HepG2 (cell line): ENCODE measurements around the gene CAVIN1. TPM values are rescaled to one million over a fixed set of nuclear protein-coding genes. Genes with fewer than 3 reads are reported as not detected.

Experiments used
- ATF7-NPFF ChIP-seq: sonication (generic); formaldehyde crosslinking; IDR thresholded peaks from 2 replicates; pipeline ENCODE4 v1.8.1; 2023; ENCODE audit warnings: mild to moderate bottlenecking, low read depth, missing genetic modification reagents, moderate library complexity
- JDP2 ChIP-seq: sonication (generic); formaldehyde crosslinking; IDR thresholded peaks from 2 replicates; pipeline ENCODE4 v1.8.1; 2022; ENCODE audit warnings: missing genetic modification reagents, borderline replicate concordance
- KAT8 ChIP-seq: IDR thresholded peaks from 2 replicates; pipeline ENCODE4 v1.6.1; 2016; ENCODE audit warnings: missing genetic modification reagents, missing compliant biosample characterization
- NFIC ChIP-seq: IDR thresholded peaks from 2 replicates; pipeline ENCODE4 v1.6.1; 2012; ENCODE audit warnings: mild to moderate bottlenecking, low read length, inconsistent platforms
- PAX8 ChIP-seq: sonication (generic); formaldehyde crosslinking; IDR thresholded peaks from 2 replicates; pipeline ENCODE4 v1.8.0; 2022; ENCODE audit warnings: mild to moderate bottlenecking, missing genetic modification reagents, borderline replicate concordance
- SIN3A ChIP-seq: IDR thresholded peaks from 2 replicates; pipeline ENCODE4 v1.6.1; 2011; ENCODE audit warnings: low read depth, mild to moderate bottlenecking, control low read depth, low read length, borderline replicate concordance
- STAT5B ChIP-seq: sonication (generic); formaldehyde crosslinking; IDR thresholded peaks from 2 replicates; pipeline ENCODE4 v1.4.0; 2020; ENCODE audit warnings: missing genetic modification reagents
- ZFYVE20 ChIP-seq: sonication (generic); formaldehyde crosslinking; IDR thresholded peaks from 2 replicates; pipeline ENCODE4 v1.8.0; 2023; ENCODE audit warnings: low read depth, mild to moderate bottlenecking, moderate library complexity, missing genetic modification reagents, borderline replicate concordance
- ZNF235 ChIP-seq: sonication (generic); formaldehyde crosslinking; IDR thresholded peaks from 2 replicates; pipeline ENCODE4 v1.8.1; 2023; ENCODE audit warnings: mild to moderate bottlenecking, missing genetic modification reagents, borderline replicate concordance
- ZNF496 ChIP-seq: sonication (generic); formaldehyde crosslinking; IDR thresholded peaks from 2 replicates; pipeline ENCODE4 v1.8.1; 2023; ENCODE audit warnings: mild to moderate bottlenecking, moderate library complexity, missing genetic modification reagents; ENCODE audit not compliant: insufficient replicate concordance
- ZNF569 ChIP-seq: sonication (generic); formaldehyde crosslinking; IDR thresholded peaks from 2 replicates; pipeline ENCODE4 v1.5.0; 2020; ENCODE audit warnings: mild to moderate bottlenecking, missing genetic modification reagents, moderate library complexity, borderline replicate concordance
- ZNF772 ChIP-seq: sonication (generic); formaldehyde crosslinking; IDR thresholded peaks from 2 replicates; pipeline ENCODE4 v1.5.0; 2020; ENCODE audit warnings: mild to moderate bottlenecking, missing genetic modification reagents
- polyA plus RNA-seq, 8 experiments: library from polyadenylated mRNA; depleted of rRNA in 3 of 8; stranded (reverse) in 7 of 8; unstranded in 1 of 8; fragments of >200 nt; fragmentation: Illumina TruSeq in 4 of 8; extraction: Trizol in 4 of 8; gene quantifications; 2 replicates each; pipeline versions ENCODE4 v1.2.1 to v1.2.3, GENCODE V29; 2011 to 2016; ENCODE audit warnings: low read depth in 4 of 8, missing spikeins in 1 of 8, mixed read lengths in 1 of 8; ENCODE audit not compliant: insufficient read depth in 1 of 8
- total RNA-seq, 5 experiments: library from RNA; depleted of rRNA; stranded (reverse); fragments of >200 nt; fragmentation: Illumina TruSeq; extraction: Trizol; gene quantifications; 2 replicates each; pipeline ENCODE4 v1.2.3, GENCODE V29; 2016; ENCODE audit warnings: low read depth in 1 of 5
- TF ChIP-seq, protein P1 (sequence below): sonication (generic); formaldehyde crosslinking; IDR thresholded peaks from 2 replicates; pipeline ENCODE4 v1.4.0; 2020; ENCODE audit warnings: low read depth, missing genetic modification reagents
- TF ChIP-seq, protein P2 (sequence below): sonication (generic); formaldehyde crosslinking; IDR thresholded peaks from 2 replicates; pipeline ENCODE4 v1.5.1; 2020; ENCODE audit warnings: mild to moderate bottlenecking, missing genetic modification reagents, moderate library complexity
- TF ChIP-seq, protein P3 (sequence below): sonication (generic); formaldehyde crosslinking; IDR thresholded peaks from 2 replicates; pipeline ENCODE4 v1.5.1; 2020; ENCODE audit warnings: mild to moderate bottlenecking, moderate library complexity, missing genetic modification reagents
- TF ChIP-seq, protein P4 (sequence below): IDR thresholded peaks from 2 replicates; pipeline ENCODE4 v1.6.1; 2016; ENCODE audit warnings: missing compliant biosample characterization, missing genetic modification reagents, borderline replicate concordance
- TF ChIP-seq, protein P5 (sequence below): sonication (generic); formaldehyde crosslinking; IDR thresholded peaks from 2 replicates; pipeline ENCODE4 v1.4.0; 2020; ENCODE audit warnings: mild to moderate bottlenecking, missing genetic modification reagents

CAVIN1 gene
- total and polyA plus RNA-seq, 2 of the 13 experiments (the other 11 are each of a cell fraction or from before 2014, with no cell fraction given): 15.9 to 25.5 TPM

DNA sequence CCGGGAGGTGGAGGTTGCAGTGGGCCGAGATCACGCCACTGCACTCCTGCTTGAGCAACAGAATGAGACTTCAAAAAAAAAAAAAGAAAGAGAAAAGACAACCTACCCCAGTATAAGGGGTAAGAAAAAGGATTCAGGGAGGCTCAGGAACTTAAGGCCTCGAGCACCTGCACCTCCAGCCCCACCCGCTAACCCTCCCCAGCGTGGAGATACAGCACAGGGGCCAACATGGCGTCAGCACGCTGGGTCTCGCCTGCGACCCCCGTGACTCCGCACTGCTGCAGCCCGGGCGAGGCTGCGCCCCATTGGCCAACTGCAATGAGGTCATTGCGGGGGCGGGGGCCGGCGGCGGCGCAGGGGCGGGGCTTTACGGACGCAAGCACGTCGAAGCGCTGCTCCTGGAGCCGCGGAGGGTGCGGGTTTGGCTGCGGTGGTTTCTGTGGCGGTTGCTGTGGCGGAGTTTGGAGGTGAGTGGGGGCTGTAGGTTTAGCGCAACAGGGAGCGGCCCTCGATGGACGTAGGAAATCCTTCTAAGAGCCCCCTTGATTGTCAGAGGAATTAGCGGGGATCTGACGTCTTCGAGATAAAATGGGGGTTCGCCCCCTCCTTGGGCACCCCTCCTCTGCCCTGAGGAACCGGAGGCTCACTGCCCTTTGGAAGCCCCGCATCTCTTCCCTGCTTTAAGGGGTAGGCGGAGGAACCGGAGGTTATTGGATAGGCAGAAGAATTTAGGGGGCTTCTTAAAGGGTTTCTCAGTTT is 35.6 kb upstream of the CAVIN1 start, which contains the start of gene ATP6V0A1 (continued):
- TF ChIP-seq, protein P1, sequence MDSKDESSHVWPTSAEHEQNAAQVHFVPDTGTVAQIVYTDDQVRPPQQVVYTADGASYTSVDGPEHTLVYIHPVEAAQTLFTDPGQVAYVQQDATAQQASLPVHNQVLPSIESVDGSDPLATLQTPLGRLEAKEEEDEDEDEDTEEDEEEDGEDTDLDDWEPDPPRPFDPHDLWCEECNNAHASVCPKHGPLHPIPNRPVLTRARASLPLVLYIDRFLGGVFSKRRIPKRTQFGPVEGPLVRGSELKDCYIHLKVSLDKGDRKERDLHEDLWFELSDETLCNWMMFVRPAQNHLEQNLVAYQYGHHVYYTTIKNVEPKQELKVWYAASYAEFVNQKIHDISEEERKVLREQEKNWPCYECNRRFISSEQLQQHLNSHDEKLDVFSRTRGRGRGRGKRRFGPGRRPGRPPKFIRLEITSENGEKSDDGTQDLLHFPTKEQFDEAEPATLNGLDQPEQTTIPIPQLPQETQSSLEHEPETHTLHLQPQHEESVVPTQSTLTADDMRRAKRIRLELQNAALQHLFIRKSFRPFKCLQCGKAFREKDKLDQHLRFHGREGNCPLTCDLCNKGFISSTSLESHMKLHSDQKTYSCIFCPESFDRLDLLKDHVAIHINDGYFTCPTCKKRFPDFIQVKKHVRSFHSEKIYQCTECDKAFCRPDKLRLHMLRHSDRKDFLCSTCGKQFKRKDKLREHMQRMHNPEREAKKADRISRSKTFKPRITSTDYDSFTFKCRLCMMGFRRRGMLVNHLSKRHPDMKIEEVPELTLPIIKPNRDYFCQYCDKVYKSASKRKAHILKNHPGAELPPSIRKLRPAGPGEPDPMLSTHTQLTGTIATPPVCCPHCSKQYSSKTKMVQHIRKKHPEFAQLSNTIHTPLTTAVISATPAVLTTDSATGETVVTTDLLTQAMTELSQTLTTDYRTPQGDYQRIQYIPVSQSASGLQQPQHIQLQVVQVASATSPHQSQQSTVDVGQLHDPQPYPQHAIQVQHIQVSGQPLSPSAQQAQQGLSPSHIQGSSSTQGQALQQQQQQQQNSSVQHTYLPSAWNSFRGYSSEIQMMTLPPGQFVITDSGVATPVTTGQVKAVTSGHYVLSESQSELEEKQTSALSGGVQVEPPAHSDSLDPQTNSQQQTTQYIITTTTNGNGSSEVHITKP (CRISPR knock-in tag): peak; percentile 83; the same call in 1 of the 2 replicates
- TF ChIP-seq, protein P2, sequence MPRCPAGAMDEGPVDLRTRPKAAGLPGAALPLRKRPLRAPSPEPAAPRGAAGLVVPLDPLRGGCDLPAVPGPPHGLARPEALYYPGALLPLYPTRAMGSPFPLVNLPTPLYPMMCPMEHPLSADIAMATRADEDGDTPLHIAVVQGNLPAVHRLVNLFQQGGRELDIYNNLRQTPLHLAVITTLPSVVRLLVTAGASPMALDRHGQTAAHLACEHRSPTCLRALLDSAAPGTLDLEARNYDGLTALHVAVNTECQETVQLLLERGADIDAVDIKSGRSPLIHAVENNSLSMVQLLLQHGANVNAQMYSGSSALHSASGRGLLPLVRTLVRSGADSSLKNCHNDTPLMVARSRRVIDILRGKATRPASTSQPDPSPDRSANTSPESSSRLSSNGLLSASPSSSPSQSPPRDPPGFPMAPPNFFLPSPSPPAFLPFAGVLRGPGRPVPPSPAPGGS (CRISPR knock-in tag): peak; percentile 65; the same call in 1 of the 2 replicates
- TF ChIP-seq SIN3A (peak; percentile 51; the same call in 1 of the 2 replicates), ATF7-NPFF (CRISPR knock-in tag) (peak; percentile 91), ZNF569 (CRISPR knock-in tag) (no peak), JDP2 (CRISPR knock-in tag) (no peak), ZFYVE20 (CRISPR knock-in tag) (no peak), STAT5B (CRISPR knock-in tag) (0 out of 2 replicates have a peak, but pooled peaks have one; percentile 37), ZNF235 (CRISPR knock-in tag) (no peak; the same call in 1 of the 2 replicates), ZNF772 (CRISPR knock-in tag) (peak; percentile 41; the same call in 1 of the 2 replicates), ZNF496 (CRISPR knock-in tag) (no peak), PAX8 (no peak), KAT8 (CRISPR knock-in tag) (peak; percentile 47; the same call in 1 of the 2 replicates), NFIC (no peak)
- TF ChIP-seq, protein P3, sequence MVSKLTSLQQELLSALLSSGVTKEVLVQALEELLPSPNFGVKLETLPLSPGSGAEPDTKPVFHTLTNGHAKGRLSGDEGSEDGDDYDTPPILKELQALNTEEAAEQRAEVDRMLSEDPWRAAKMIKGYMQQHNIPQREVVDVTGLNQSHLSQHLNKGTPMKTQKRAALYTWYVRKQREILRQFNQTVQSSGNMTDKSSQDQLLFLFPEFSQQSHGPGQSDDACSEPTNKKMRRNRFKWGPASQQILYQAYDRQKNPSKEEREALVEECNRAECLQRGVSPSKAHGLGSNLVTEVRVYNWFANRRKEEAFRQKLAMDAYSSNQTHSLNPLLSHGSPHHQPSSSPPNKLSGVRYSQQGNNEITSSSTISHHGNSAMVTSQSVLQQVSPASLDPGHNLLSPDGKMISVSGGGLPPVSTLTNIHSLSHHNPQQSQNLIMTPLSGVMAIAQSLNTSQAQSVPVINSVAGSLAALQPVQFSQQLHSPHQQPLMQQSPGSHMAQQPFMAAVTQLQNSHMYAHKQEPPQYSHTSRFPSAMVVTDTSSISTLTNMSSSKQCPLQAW (CRISPR knock-in tag): peak; percentile 44; the same call in 1 of the 2 replicates
- TF ChIP-seq, protein P4, sequence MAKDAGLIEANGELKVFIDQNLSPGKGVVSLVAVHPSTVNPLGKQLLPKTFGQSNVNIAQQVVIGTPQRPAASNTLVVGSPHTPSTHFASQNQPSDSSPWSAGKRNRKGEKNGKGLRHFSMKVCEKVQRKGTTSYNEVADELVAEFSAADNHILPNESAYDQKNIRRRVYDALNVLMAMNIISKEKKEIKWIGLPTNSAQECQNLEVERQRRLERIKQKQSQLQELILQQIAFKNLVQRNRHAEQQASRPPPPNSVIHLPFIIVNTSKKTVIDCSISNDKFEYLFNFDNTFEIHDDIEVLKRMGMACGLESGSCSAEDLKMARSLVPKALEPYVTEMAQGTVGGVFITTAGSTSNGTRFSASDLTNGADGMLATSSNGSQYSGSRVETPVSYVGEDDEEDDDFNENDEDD (CRISPR knock-in tag): peak; percentile 83
- TF ChIP-seq, protein P5, sequence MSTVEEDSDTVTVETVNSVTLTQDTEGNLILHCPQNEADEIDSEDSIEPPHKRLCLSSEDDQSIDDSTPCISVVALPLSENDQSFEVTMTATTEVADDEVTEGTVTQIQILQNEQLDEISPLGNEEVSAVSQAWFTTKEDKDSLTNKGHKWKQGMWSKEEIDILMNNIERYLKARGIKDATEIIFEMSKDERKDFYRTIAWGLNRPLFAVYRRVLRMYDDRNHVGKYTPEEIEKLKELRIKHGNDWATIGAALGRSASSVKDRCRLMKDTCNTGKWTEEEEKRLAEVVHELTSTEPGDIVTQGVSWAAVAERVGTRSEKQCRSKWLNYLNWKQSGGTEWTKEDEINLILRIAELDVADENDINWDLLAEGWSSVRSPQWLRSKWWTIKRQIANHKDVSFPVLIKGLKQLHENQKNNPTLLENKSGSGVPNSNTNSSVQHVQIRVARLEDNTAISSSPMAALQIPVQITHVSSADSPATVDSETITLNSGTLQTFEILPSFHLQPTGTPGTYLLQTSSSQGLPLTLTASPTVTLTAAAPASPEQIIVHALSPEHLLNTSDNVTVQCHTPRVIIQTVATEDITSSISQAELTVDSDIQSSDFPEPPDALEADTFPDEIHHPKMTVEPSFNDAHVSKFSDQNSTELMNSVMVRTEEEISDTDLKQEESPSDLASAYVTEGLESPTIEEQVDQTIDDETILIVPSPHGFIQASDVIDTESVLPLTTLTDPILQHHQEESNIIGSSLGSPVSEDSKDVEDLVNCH (CRISPR knock-in tag): no peak
